VCaP (cell line): ENCODE measurements around the gene RPS6KB1.
"Not testable (repeated sequence)": the region's sequence is repeated elsewhere in the genome, so short reads cannot be mapped to it uniquely, and the experiment has no call there.

ENCODE experiments used
- H3K27ac ChIP-seq: fragments of 450-650 bp; 2 replicates; pipeline ENCODE4 v1.5.1; 2017
- CTCF ChIP-seq: fragments of 450-650 bp; conservative IDR thresholded peaks from 2 replicates; pipeline ENCODE4 v1.5.1; 2017; ENCODE audit warnings: mild to moderate bottlenecking, moderate library complexity

RPS6KB1 gene

GRCh38 chr17:59892924-59893675 is at the start of gene RPS6KB1, which contains the start of gene TUBD1:
Gene RPS6KB1, plus strand, starts transcription at chr17:59893121. Its CDS starts 64 bp downstream, at chr17:59893185.
Gene TUBD1, minus strand, starts transcription at chr17:59892943. Its CDS starts 1,941 bp downstream, at chr17:59891002.
- peak within 1 kb of the TSS; percentile 91 for H3K27ac ChIP-seq
- TF ChIP-seq CTCF: no peak

- peak overlapping the region; percentile 84 for H3K27ac ChIP-seq
- no peak for TF ChIP-seq CTCF
Measured at GRCh38 chr17:59844884-59845594, 47.9 kb upstream of the RPS6KB1 start.

- TF ChIP-seq CTCF: no peak
- peak overlapping the region; percentile 84 for H3K27ac ChIP-seq
Measured at GRCh38 chr17:59845595-59846393, 47.1 kb upstream of the RPS6KB1 start.

GRCh38 chr17:59846394-59847165 is 46.3 kb upstream of the RPS6KB1 start:
- peak overlapping the region; percentile 84 for H3K27ac ChIP-seq
- TF ChIP-seq CTCF: no peak

- H3K27ac ChIP-seq: peak overlapping the region; percentile 84; the same call in 1 of the 2 replicates
- TF ChIP-seq CTCF: no peak
Measured at GRCh38 chr17:59848385-59848668, 44.6 kb upstream of the RPS6KB1 start.

GRCh38 chr17:59848778-59849177 is 44.1 kb upstream of the RPS6KB1 start:
- H3K27ac ChIP-seq: peak overlapping the region; percentile 84; the same call in 1 of the 2 replicates
- no peak for TF ChIP-seq CTCF

- not testable (repeated sequence) for H3K27ac ChIP-seq
Measured at GRCh38 chr17:59850311-59850710, 42.6 kb upstream of the RPS6KB1 start.
